A549 (cell line): ENCODE data around the gene MEIOSIN.

Source experiments
- KDM1A ChIP-seq: fragments of 200-600 bp; sonication (generic); IDR thresholded peaks from 2 replicates; pipeline ENCODE4 v1.6.1; 2016; ENCODE audit warnings: low read depth, mild to moderate bottlenecking
- KDM5A ChIP-seq: fragments of 200-600 bp; sonication (generic); IDR thresholded peaks from 2 replicates; pipeline ENCODE4 v1.6.1; 2016; ENCODE audit warnings: antibody characterized with exemption, mild to moderate bottlenecking
- RAD21 ChIP-seq, 2 experiments: fragments of >200 bp in 1 of 2; sonication (Bioruptor Twin) in 1 of 2; formaldehyde crosslinking in 1 of 2; IDR thresholded peaks in 1 of 2; conservative IDR thresholded peaks in 1 of 2; 2 replicates in 1 of 2; 3 replicates in 1 of 2; pipeline ENCODE4 v1.6.1; 2012 to 2018; ENCODE audit warnings: inconsistent platforms in 1 of 2
- ZFP36 ChIP-seq: fragments of 450-650 bp; IDR thresholded peaks from 2 replicates; pipeline ENCODE4 v1.6.1; 2014; ENCODE audit warnings: borderline replicate concordance; ENCODE audit not compliant: partially characterized antibody
- TF ChIP-seq, protein P1 (sequence below): fragments of >200 bp; sonication (Bioruptor Twin); formaldehyde crosslinking; IDR thresholded peaks from 3 replicates; pipeline ENCODE4 v1.5.1; 2016
- TF ChIP-seq, protein P2 (sequence below): fragments of 150-350 bp; IDR thresholded peaks from 2 replicates; pipeline ENCODE4 v1.6.1; 2014; ENCODE audit warnings: low read depth, mild to moderate bottlenecking, low read length

DNA sequence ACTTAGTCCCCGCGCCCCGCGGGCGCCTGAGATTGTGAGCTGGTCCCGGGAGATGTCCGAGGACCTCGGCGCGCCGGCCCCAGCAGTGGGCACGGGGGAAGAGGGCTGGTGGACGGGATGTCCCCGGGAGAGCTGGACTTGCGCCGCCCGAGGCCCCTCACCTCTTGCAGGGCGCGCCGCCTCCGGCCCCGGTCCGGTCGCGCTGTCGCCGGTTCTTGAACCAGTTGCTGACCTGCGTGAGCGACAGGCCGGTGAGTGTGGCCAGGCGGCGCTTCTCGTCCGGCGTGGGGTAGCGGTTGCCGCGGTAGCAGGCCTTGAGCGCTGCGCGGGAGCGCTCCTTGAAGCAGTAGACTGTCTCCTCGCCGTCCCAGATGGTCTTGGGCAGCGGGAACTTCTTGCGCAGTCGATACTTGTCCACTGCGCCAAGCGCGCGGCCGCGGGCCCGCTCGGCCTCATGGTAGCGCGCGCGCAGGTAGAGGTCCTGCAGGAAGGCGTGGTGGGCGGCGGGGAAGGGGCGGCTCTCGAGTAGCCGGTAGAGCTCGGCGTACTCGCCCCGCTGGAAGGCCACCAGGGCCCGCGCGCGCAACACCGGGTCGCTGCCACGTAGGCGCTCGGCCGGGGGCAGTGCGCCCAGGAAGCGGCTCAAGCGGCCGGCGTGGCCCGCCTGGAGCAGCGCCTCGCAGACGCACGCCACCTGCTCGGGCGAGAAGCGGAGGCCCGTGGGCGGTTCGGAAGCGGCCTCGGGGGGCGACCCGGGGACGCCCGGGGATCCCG, 34.8 kb downstream of the MEIOSIN start:
- TF ChIP-seq, protein P1, sequence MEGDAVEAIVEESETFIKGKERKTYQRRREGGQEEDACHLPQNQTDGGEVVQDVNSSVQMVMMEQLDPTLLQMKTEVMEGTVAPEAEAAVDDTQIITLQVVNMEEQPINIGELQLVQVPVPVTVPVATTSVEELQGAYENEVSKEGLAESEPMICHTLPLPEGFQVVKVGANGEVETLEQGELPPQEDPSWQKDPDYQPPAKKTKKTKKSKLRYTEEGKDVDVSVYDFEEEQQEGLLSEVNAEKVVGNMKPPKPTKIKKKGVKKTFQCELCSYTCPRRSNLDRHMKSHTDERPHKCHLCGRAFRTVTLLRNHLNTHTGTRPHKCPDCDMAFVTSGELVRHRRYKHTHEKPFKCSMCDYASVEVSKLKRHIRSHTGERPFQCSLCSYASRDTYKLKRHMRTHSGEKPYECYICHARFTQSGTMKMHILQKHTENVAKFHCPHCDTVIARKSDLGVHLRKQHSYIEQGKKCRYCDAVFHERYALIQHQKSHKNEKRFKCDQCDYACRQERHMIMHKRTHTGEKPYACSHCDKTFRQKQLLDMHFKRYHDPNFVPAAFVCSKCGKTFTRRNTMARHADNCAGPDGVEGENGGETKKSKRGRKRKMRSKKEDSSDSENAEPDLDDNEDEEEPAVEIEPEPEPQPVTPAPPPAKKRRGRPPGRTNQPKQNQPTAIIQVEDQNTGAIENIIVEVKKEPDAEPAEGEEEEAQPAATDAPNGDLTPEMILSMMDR = no peak
- TF ChIP-seq ZFP36 = no peak
- no peak; a peak in 1 of 5 replicates for TF ChIP-seq RAD21 (conservative IDR thresholded peaks at IDR 0.05 in 1 of 2, IDR thresholded peaks at IDR 0.05 in 1 of 2)
- TF ChIP-seq, protein P2, sequence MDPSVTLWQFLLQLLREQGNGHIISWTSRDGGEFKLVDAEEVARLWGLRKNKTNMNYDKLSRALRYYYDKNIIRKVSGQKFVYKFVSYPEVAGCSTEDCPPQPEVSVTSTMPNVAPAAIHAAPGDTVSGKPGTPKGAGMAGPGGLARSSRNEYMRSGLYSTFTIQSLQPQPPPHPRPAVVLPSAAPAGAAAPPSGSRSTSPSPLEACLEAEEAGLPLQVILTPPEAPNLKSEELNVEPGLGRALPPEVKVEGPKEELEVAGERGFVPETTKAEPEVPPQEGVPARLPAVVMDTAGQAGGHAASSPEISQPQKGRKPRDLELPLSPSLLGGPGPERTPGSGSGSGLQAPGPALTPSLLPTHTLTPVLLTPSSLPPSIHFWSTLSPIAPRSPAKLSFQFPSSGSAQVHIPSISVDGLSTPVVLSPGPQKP = no peak
- TF ChIP-seq KDM5A = no peak
- no peak for TF ChIP-seq KDM1A
